T-cell (primary cell): ENCODE data around the gene TMEM74B. TPM values are rescaled to one million over a fixed set of nuclear protein-coding genes. Genes with fewer than 3 reads are reported as not detected.

ENCODE experiments used
- ATAC-seq, 4 experiments: fragments of 200-7000 bp in 3 of 4; fragments of 150-1000 bp in 1 of 4; cut with Tn5 transposase; replicated peaks in 1 of 4; 1 replicate in 3 of 4; 2 replicates in 1 of 4; pipeline ENCODE4 v1.10.0; 2021; ENCODE audit warnings: moderate library complexity in 3 of 4, mild to moderate bottlenecking in 2 of 4, moderate number of reproducible peaks in 1 of 4
- CTCF ChIA-PET, 2 donors: fragments of 300-600 bp; sonication (Branson Sonifier 250); formaldehyde crosslinking; loops; one replicate each; lab custom pipeline; 2022; ENCODE audit warnings: antibody characterized with exemption in 2 of 2; lab: Charles Lee
- POLR2A ChIA-PET, 2 donors: fragments of 300-600 bp; sonication (Branson Sonifier 250); formaldehyde crosslinking; loops; one replicate each; lab custom pipeline; 2022; ENCODE audit warnings: antibody characterized with exemption in 2 of 2; lab: Charles Lee
- DNase-seq, 35 experiments: peaks; one replicate each; pipeline versions ENCODE4 v3.0.0 to v3.0.0-alpha.2; 2013 to 2023
- H3K27ac ChIP-seq: one replicate; pipeline ENCODE4 v1.5.1; 2013; ENCODE audit warnings: low read length
- H3K27me3 ChIP-seq, 2 experiments: replicated peaks in 1 of 2; 1 replicate in 1 of 2; 2 replicates in 1 of 2; pipeline versions ENCODE4 v1.6.1 to v1.7.0; 2013; ENCODE audit warnings: low read length in 1 of 2, mixed read lengths in 1 of 2; ENCODE audit not compliant: control insufficient read depth in 2 of 2, insufficient read depth in 2 of 2; ENCODE audit errors: extremely low read depth in 1 of 2
- H3K36me3 ChIP-seq, 2 donors: 1 replicate in 1 of 2; 2 replicates in 1 of 2; pipeline versions ENCODE4 v1.6.1 to v1.7.0; 2013; ENCODE audit warnings: low read length in 1 of 2; ENCODE audit not compliant: control insufficient read depth in 2 of 2, insufficient read depth in 1 of 2; ENCODE audit errors: extremely low read depth in 1 of 2
- H3K4me1 ChIP-seq, 2 experiments: 1 replicate in 1 of 2; 2 replicates in 1 of 2; pipeline versions ENCODE4 v1.6.1 to v1.7.0; 2013; ENCODE audit warnings: low read length in 2 of 2, mixed read lengths in 1 of 2; ENCODE audit not compliant: insufficient read depth in 2 of 2, control insufficient read depth in 1 of 2; ENCODE audit errors: extremely low read depth in 1 of 2
- H3K4me3 ChIP-seq, 2 donors: 1 replicate in 1 of 2; 2 replicates in 1 of 2; pipeline versions ENCODE4 v1.5.1 to v1.7.0; 2013; ENCODE audit warnings: mild to moderate bottlenecking in 2 of 2, low read length in 1 of 2, moderate library complexity in 1 of 2; ENCODE audit not compliant: control insufficient read depth in 1 of 2; ENCODE audit errors: extremely low read depth in 1 of 2
- H3K9me3 ChIP-seq: 2 replicates; pipeline ENCODE4 v1.7.0; 2013
- H3K27ac Mint-ChIP-seq, 2 donors: one replicate each; pipeline ENCODE4 v1.8.0; 2020 to 2021; ENCODE audit warnings: mild to moderate bottlenecking in 2 of 2, mixed read lengths in 2 of 2
- H3K27me3 Mint-ChIP-seq, 2 donors: one replicate each; pipeline ENCODE4 v1.8.0; 2021 to 2022; ENCODE audit warnings: mixed read lengths in 2 of 2
- H3K36me3 Mint-ChIP-seq: one replicate; pipeline ENCODE4 v1.8.0; 2021; ENCODE audit warnings: mixed read lengths
- H3K4me1 Mint-ChIP-seq, 3 donors: one replicate each; pipeline ENCODE4 v1.8.0; 2020 to 2022; ENCODE audit warnings: mixed read lengths in 3 of 3, mild to moderate bottlenecking in 1 of 3
- H3K4me3 Mint-ChIP-seq, 3 donors: one replicate each; pipeline ENCODE4 v1.8.0; 2020 to 2022; ENCODE audit warnings: mild to moderate bottlenecking in 3 of 3, mixed read lengths in 3 of 3, moderate library complexity in 3 of 3
- H3K9me3 Mint-ChIP-seq, 3 donors: one replicate each; pipeline ENCODE4 v1.8.0; 2020 to 2022; ENCODE audit warnings: mixed read lengths in 3 of 3
- WGBS: methylation state at CpG from one replicate; pipeline ENCODE4 v1.1.5; 2013; ENCODE audit warnings: missing lambda C conversion rate; ENCODE audit not compliant: insufficient coverage; 5-methylcytosine and 5-hydroxymethylcytosine counted together
- total RNA-seq, 35 experiments: library from RNA in 6 of 35; stranded (reverse) in 6 of 35; fragments of 120-200 nt in 1 of 35; gene quantifications; one replicate each; pipeline versions ENCODE4 v1.2.1 to v1.2.4 and lab custom pipeline; 2013 to 2026

The TMEM74B gene
- total RNA-seq, 5 donors from 2014 or later (not counting 1 experiment from before 2014, with no cell fraction given): 0.13 TPM; not detected in 4

GRCh38 chr20:1206366-1207148, 21.8 kb upstream of the TMEM74B start:
- Mint-ChIP-seq H3K4me3 (no peak overlapping the region), H3K4me1 (no peaks in the 10 kb centered on the region), H3K27ac (no peak overlapping the region), H3K9me3 (no peaks in the 10 kb centered on the region), H3K36me3 (no peaks in the 10 kb centered on the region), H3K27me3 (peaks cover 3 to 5% of the 10 kb centered on the region in 2 donors)
- no peaks in the 10 kb centered on the region for H3K4me1 ChIP-seq
- peaks cover 0 to 10% of the 10 kb centered on the region in 2 experiments for H3K27me3 ChIP-seq
- no peaks in the 10 kb centered on the region for H3K9me3 ChIP-seq
- WGBS: 93% methylated on average over 19 of the region's 19 CpGs
- no peak overlapping the region for H3K27ac ChIP-seq
- no peak for DNase-seq
- ChIA-PET CTCF (no interaction called here), POLR2A (no interaction called here)
- no peak for ATAC-seq
- H3K4me3 ChIP-seq: no peak overlapping the region
- H3K36me3 ChIP-seq: no peaks in the 10 kb centered on the region

- no peak overlapping the region for H3K27ac ChIP-seq
These were observed 21.0 kb upstream of the TMEM74B start for GRCh38 chr20:1205802-1206201.

GRCh38 chr20:1204576-1204975, 19.8 kb upstream of the TMEM74B start:
- ATAC-seq (no peak), DNase-seq (no peak)
- Histone ChIP-seq H3K4me1 (peaks cover 0 to 5% of the 10 kb centered on the region in 2 experiments), H3K4me3 (no peak overlapping the region), H3K27ac (no peak overlapping the region), H3K9me3 (no peaks in the 10 kb centered on the region), H3K27me3 (peaks cover 0 to 8% of the 10 kb centered on the region in 2 experiments), H3K36me3 (no peaks in the 10 kb centered on the region)
- ChIA-PET CTCF (no interaction called here), POLR2A (no interaction called here)
- WGBS: 87% methylated on average over 2 of the region's 2 CpGs
- no peak overlapping the region for H3K27ac Mint-ChIP-seq
- no peak overlapping the region for H3K4me3 Mint-ChIP-seq
- no peaks in the 10 kb centered on the region for H3K9me3 Mint-ChIP-seq
- peaks cover 4 to 8% (median 6%) of the 10 kb centered on the region in 3 donors for H3K4me1 Mint-ChIP-seq
- no peaks in the 10 kb centered on the region for H3K36me3 Mint-ChIP-seq
- H3K27me3 Mint-ChIP-seq: peaks cover 0 to 5% of the 10 kb centered on the region in 2 donors

More at GRCh38 chr20:1205802-1206201, 21.0 kb upstream of the TMEM74B start:
- POLR2A ChIA-PET: no interaction called here
- H3K27me3 ChIP-seq: peaks cover 0 to 10% of the 10 kb centered on the region in 2 experiments
- DNase-seq (no peak), ATAC-seq (no peak)
- no peak overlapping the region for H3K27ac Mint-ChIP-seq
- WGBS: 100% methylated on average over 4 of the region's 8 CpGs
- H3K4me1 Mint-ChIP-seq: no peaks in the 10 kb centered on the region
- CTCF ChIA-PET: no interaction called here
- H3K36me3 ChIP-seq: no peaks in the 10 kb centered on the region
- H3K36me3 Mint-ChIP-seq: no peaks in the 10 kb centered on the region
- no peaks in the 10 kb centered on the region for H3K4me1 ChIP-seq
- no peaks in the 10 kb centered on the region for H3K9me3 ChIP-seq
- H3K27me3 Mint-ChIP-seq: peaks cover 3 to 5% of the 10 kb centered on the region in 2 donors
- H3K4me3 ChIP-seq: no peak overlapping the region
- no peaks in the 10 kb centered on the region for H3K9me3 Mint-ChIP-seq
- no peak overlapping the region for H3K4me3 Mint-ChIP-seq

GRCh38 chr20:1204113-1204512, 19.3 kb upstream of the TMEM74B start:
- ChIA-PET POLR2A (no interaction called here), CTCF (no interaction called here)
- no peak for ATAC-seq
- 60% methylated on average over 3 of the region's 5 CpGs for WGBS
- H3K9me3 Mint-ChIP-seq: no peaks in the 10 kb centered on the region
- H3K27me3 Mint-ChIP-seq: peaks cover 0 to under 1% of the 10 kb centered on the region in 2 donors
- Histone ChIP-seq H3K27me3 (peaks cover 0 to 8% of the 10 kb centered on the region in 2 experiments), H3K9me3 (no peaks in the 10 kb centered on the region), H3K36me3 (no peaks in the 10 kb centered on the region), H3K4me1 (peaks cover 0 to 5% of the 10 kb centered on the region in 2 experiments), H3K4me3 (no peak overlapping the region), H3K27ac (no peak overlapping the region)
- H3K27ac Mint-ChIP-seq: no peak overlapping the region
- H3K4me3 Mint-ChIP-seq: no peak overlapping the region
- H3K36me3 Mint-ChIP-seq: no peaks in the 10 kb centered on the region
- no peak for DNase-seq
- peaks cover 4 to 8% (median 6%) of the 10 kb centered on the region in 3 donors for H3K4me1 Mint-ChIP-seq

GRCh38 chr20:1203630-1204029, 18.8 kb upstream of the TMEM74B start:
- ATAC-seq (no peak), DNase-seq (no peak)
- Histone ChIP-seq H3K4me1 (peaks cover 0 to 5% of the 10 kb centered on the region in 2 experiments), H3K36me3 (no peaks in the 10 kb centered on the region), H3K4me3 (no peak overlapping the region), H3K27me3 (peaks cover 0 to 8% of the 10 kb centered on the region in 2 experiments), H3K9me3 (no peaks in the 10 kb centered on the region), H3K27ac (no peak overlapping the region)
- ChIA-PET POLR2A (no interaction called here), CTCF (no interaction called here)
- peaks cover 4 to 8% (median 6%) of the 10 kb centered on the region in 3 donors for H3K4me1 Mint-ChIP-seq
- no peak overlapping the region for H3K27ac Mint-ChIP-seq
- H3K9me3 Mint-ChIP-seq: no peaks in the 10 kb centered on the region
- 100% methylated on average over 1 of the region's 5 CpGs for WGBS
- H3K4me3 Mint-ChIP-seq: no peak overlapping the region
- H3K36me3 Mint-ChIP-seq: no peaks in the 10 kb centered on the region
- no peaks in the 10 kb centered on the region for H3K27me3 Mint-ChIP-seq

- H3K27me3 Mint-ChIP-seq: no peaks in the 10 kb centered on the region
- POLR2A ChIA-PET: no interaction called here
- no peak within 1 kb of the TSS for H3K4me3 ChIP-seq
- H3K9me3 ChIP-seq: no peaks in the 10 kb centered on the region
- H3K36me3 Mint-ChIP-seq: no peaks in the 10 kb centered on the region
- H3K27me3 ChIP-seq: peaks cover 0 to 9% of the 10 kb centered on the region in 2 experiments
- no peak within 1 kb of the TSS for H3K4me3 Mint-ChIP-seq
- CTCF ChIA-PET: no interaction called here
- peaks cover 4 to 8% (median 6%) of the 10 kb centered on the region in 3 donors for H3K4me1 Mint-ChIP-seq
- H3K36me3 ChIP-seq: no peaks in the 10 kb centered on the region
- DNase-seq: no peak
- peaks cover 0 to 5% of the 10 kb centered on the region in 2 experiments for H3K4me1 ChIP-seq
- no peak within 1 kb of the TSS for H3K27ac Mint-ChIP-seq
- H3K27ac ChIP-seq: no peak within 1 kb of the TSS
- 60% methylated on average over 1 of the region's 5 CpGs for WGBS
- ATAC-seq: no peak
- H3K9me3 Mint-ChIP-seq: no peaks in the 10 kb centered on the region
These were observed 18.2 kb upstream of the TMEM74B start, which contains the start of gene C20orf202 for GRCh38 chr20:1202762-1203504. Gene C20orf202 (plus strand): TSS chr20:1203454. CDS start chr20:1203586, 132 bp downstream.
